H1 (cell line): Measurements from ENCODE around the gene BNIP1. TPM values are rescaled to one million over a fixed set of nuclear protein-coding genes. Genes with fewer than 3 reads are reported as not detected.

Experiments used
- CHD7 ChIP-seq: fragments of 300-600 bp; sonication (generic); IDR thresholded peaks from 2 replicates; pipeline ENCODE4 v1.7.1; 2012; ENCODE audit warnings: low read length, moderate library complexity, mild to moderate bottlenecking, inconsistent platforms; ENCODE audit not compliant: insufficient replicate concordance
- polyA plus RNA-seq, 7 experiments: library from polyadenylated mRNA; depleted of rRNA in 3 of 7; stranded (reverse) in 5 of 7; unstranded in 2 of 7; fragments of >200 nt in 5 of 7; fragments of 200-250 nt in 2 of 7; gene quantifications; 1 replicate in 5 of 7; 2 replicates in 1 of 7; 4 replicates in 1 of 7; pipeline versions ENCODE4 v1.2.1 to v1.2.3, GENCODE V29; 2011 to 2013; ENCODE audit warnings: missing spikeins in 2 of 7, mixed read lengths in 2 of 7
- total RNA-seq: library from RNA; stranded (reverse); fragmentation: NEBNext Ultra II Directional; extraction: Animal tissue kit (Norgen Biotek cat#: 25700); gene quantifications from 2 replicates; pipeline ENCODE4 v1.2.1, GENCODE V29; 2021

Gene BNIP1
- total and polyA plus RNA-seq, 2 of the 8 experiments (the other 6 are each of a cell fraction or from before 2014, with no cell fraction given): 13.5 to 14.7 TPM

- TF ChIP-seq CHD7: no peak
Observed at GRCh38 chr5:173161148-173161547, 16.8 kb downstream of the BNIP1 start (continued).
